Measurements from ENCODE around the gene SIGLEC11. TPM values are rescaled to one million over a fixed set of nuclear protein-coding genes. Genes with fewer than 3 reads are reported as not detected.

Gene SIGLEC11
- total RNA-seq, 1 donor from 2014 or later = not detected

- intact Hi-C loops (cut with micrococcal nuclease) = no loop called here
Observed at GRCh38 chr19:49907745-49908446, 53.1 kb downstream of the SIGLEC11 start.

- intact Hi-C loops (cut with micrococcal nuclease) = no loop called here
Observed at GRCh38 chr19:49906879-49907564, 54.0 kb downstream of the SIGLEC11 start.

GRCh38 chr19:49904136-49904535, 56.8 kb downstream of the SIGLEC11 start:
- intact Hi-C loops (cut with micrococcal nuclease) = no loop called here

Other genes starting within 250 kb of the SIGLEC11 start
- gene TSKS, start 197.9 kb downstream of the SIGLEC11 start, total RNA-seq = 2.9 and 3.3 TPM in 2 replicates
- gene AP2A1, start 194.2 kb downstream of the SIGLEC11 start, total RNA-seq = 70.9 and 73.8 TPM in 2 replicates
- 11.3 and 11.5 TPM in 2 replicates for gene FUZ, start 147.9 kb downstream of the SIGLEC11 start, total RNA-seq
- 54.1 and 56.1 TPM in 2 replicates for gene MED25, start 142.9 kb downstream of the SIGLEC11 start, total RNA-seq
- 90.5 and 96.0 TPM in 2 replicates for gene PTOV1, start 110.0 kb downstream of the SIGLEC11 start, total RNA-seq
- 146 and 160 TPM in 2 replicates for gene PNKP, start 93.6 kb downstream of the SIGLEC11 start, total RNA-seq
- gene AKT1S1, start 83.8 kb downstream of the SIGLEC11 start, total RNA-seq = 15.8 and 18.4 TPM in 2 replicates
- 22.9 and 26.6 TPM in 2 replicates for gene TBC1D17, start 83.5 kb downstream of the SIGLEC11 start, total RNA-seq
- 1.9 and 2.1 TPM in 2 replicates for gene IL4I1, start 64.3 kb downstream of the SIGLEC11 start, total RNA-seq
- gene ATF5, start 32.0 kb downstream of the SIGLEC11 start, total RNA-seq = 10.7 and 11.3 TPM in 2 replicates
- gene NUP62, start 31.7 kb downstream of the SIGLEC11 start, total RNA-seq = 126 and 138 TPM in 2 replicates
- gene VRK3, start 64.2 kb upstream of the SIGLEC11 start, total RNA-seq = 72.9 and 75.3 TPM in 2 replicates
- gene ZNF473, start 64.8 kb upstream of the SIGLEC11 start, total RNA-seq = 10.8 and 11.0 TPM in 2 replicates
- gene IZUMO2, start 202.1 kb upstream of the SIGLEC11 start, total RNA-seq = not detected in 2 replicates
- gene MYH14, start 242.4 kb upstream of the SIGLEC11 start, total RNA-seq = not detected in 2 replicates